Osteocyte (in vitro differentiated cells): ENCODE data around the gene KRT86. TPM values are rescaled to one million over a fixed set of nuclear protein-coding genes. Genes with fewer than 3 reads are reported as not detected.

Experiments
- DNase-seq: peaks from one replicate; pipeline ENCODE4 v3.0.0; 2021; ENCODE audit warnings: mixed read lengths; ENCODE audit not compliant: unreplicated experiment; ENCODE audit errors: extremely low spot score
- H3K27ac Mint-ChIP-seq: one replicate; pipeline ENCODE4 v1.8.0; 2021; ENCODE audit warnings: mild to moderate bottlenecking, mixed read lengths; ENCODE audit not compliant: unreplicated experiment
- H3K27me3 Mint-ChIP-seq: one replicate; pipeline ENCODE4 v1.8.0; 2021; ENCODE audit warnings: mixed read lengths; ENCODE audit not compliant: unreplicated experiment
- H3K36me3 Mint-ChIP-seq: one replicate; pipeline ENCODE4 v1.8.0; 2021; ENCODE audit warnings: mixed read lengths; ENCODE audit not compliant: unreplicated experiment
- H3K4me1 Mint-ChIP-seq: one replicate; pipeline ENCODE4 v1.8.0; 2021; ENCODE audit warnings: mixed read lengths; ENCODE audit not compliant: unreplicated experiment
- H3K4me3 Mint-ChIP-seq: one replicate; pipeline ENCODE4 v1.8.0; 2021; ENCODE audit warnings: mild to moderate bottlenecking, moderate library complexity, mixed read lengths; ENCODE audit not compliant: unreplicated experiment
- H3K9me3 Mint-ChIP-seq: one replicate; pipeline ENCODE4 v1.8.0; 2021; ENCODE audit warnings: mixed read lengths; ENCODE audit not compliant: unreplicated experiment
- total RNA-seq: library from RNA; stranded (reverse); gene quantifications from 2 replicates; pipeline ENCODE4 v1.2.1, GENCODE V29; 2021
- TF ChIP-seq, protein P1 (sequence below): fragments of 200-600 bp; sonication (generic); IDR thresholded peaks from 2 replicates; pipeline ENCODE4 v1.5.0; 2021; ENCODE audit warnings: antibody characterized with exemption, mild to moderate bottlenecking, moderate library complexity

The KRT86 gene
- total RNA-seq, 1 donor from 2014 or later, result 0.24 TPM

DNA sequence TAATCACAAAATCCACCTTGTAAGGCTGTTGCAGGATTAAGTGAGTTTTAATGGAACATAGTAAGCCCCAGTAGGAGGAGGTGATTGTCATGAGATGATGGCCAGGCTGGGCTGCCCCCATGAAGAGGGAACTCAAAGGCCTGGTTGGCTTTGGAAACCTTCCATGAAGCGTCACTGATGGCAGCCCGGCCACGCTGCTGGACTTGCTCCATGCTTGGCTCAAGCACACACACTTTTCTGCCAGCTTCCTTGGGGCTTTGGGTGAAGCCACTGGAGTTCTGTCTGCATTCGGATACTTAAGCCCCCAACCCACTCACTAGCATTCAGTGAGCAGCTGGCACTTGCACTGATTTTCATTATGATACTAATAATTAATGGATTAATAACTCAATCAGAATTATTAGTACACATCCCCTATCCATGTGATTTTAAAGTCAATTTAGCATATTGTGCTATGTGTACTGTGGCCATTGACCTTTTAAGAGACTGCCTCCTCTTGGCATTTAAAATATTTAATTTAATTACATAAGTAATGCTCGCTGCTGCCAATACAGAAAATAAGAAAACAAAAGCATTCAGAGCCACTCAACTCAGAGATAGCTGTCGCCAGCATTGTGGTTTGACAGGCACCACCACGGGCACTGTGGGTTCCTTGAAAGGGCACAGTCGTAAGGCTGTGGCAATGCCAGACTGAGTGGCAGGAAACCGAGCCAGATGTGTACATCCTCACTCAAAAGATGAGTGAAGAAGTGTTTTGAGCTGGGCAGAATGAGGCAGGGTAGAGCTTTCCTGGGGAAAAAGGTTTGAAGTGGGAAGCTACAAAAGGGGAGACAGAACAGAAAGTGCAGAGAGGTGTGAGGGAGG, 77.0 kb downstream of the KRT86 start:
- H3K4me1 Mint-ChIP-seq, result peaks cover 16% of the 10 kb centered on the region
- peak; percentile 54 for DNase-seq
- no peak overlapping the region for H3K27ac Mint-ChIP-seq
- peaks cover 60% of the 10 kb centered on the region for H3K27me3 Mint-ChIP-seq
- no peaks in the 10 kb centered on the region for H3K9me3 Mint-ChIP-seq
- no peak overlapping the region for H3K4me3 Mint-ChIP-seq
- TF ChIP-seq, protein P1, sequence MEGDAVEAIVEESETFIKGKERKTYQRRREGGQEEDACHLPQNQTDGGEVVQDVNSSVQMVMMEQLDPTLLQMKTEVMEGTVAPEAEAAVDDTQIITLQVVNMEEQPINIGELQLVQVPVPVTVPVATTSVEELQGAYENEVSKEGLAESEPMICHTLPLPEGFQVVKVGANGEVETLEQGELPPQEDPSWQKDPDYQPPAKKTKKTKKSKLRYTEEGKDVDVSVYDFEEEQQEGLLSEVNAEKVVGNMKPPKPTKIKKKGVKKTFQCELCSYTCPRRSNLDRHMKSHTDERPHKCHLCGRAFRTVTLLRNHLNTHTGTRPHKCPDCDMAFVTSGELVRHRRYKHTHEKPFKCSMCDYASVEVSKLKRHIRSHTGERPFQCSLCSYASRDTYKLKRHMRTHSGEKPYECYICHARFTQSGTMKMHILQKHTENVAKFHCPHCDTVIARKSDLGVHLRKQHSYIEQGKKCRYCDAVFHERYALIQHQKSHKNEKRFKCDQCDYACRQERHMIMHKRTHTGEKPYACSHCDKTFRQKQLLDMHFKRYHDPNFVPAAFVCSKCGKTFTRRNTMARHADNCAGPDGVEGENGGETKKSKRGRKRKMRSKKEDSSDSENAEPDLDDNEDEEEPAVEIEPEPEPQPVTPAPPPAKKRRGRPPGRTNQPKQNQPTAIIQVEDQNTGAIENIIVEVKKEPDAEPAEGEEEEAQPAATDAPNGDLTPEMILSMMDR, result no peak
- no peaks in the 10 kb centered on the region for H3K36me3 Mint-ChIP-seq

DNA sequence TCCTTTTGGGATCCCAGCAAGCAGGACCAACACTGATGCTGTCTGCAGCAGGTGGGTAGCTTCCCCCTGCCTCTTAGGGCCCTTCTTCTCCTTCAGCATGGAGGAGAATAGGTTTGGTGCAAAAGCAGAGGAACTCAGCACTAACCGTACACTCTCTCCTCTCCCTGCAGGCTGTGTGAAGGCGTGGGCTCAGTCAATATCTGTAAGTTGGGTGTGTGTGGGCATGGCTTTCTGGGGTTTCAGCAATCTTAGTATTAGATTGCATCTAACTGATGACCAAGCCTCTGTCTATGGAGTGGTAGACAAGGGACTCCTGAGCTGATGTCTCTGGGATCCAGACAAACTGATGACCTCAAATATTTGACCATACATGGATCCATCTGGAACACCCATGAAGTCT, 78.5 kb downstream of the KRT86 start:
- TF ChIP-seq, protein P1, result no peak
- peaks cover 53% of the 10 kb centered on the region for H3K27me3 Mint-ChIP-seq
- H3K9me3 Mint-ChIP-seq, result no peaks in the 10 kb centered on the region
- no peaks in the 10 kb centered on the region for H3K36me3 Mint-ChIP-seq
- peaks cover 16% of the 10 kb centered on the region for H3K4me1 Mint-ChIP-seq
- no peak for DNase-seq
- H3K27ac Mint-ChIP-seq, result no peak overlapping the region
- H3K4me3 Mint-ChIP-seq, result no peak overlapping the region

DNA sequence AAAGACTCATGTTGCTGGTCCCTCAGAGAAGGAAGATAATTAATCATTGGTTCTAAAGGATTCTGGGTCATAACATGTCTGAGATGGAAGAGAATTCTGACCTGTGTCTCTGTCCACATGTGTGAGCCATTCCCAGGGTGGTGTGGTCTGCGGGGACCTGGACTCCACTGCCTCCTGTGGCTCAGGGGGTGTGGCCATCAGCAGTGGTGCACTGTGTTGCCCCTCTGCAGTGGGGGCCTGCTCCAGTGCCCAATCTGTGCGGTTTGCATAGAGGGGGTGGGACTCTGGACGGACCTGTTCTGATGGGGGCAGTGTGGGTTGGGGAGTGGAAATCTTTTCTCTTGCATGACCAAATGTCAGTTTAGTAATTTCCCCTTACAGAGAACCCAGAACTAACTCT, 79.3 kb downstream of the KRT86 start:
- peaks cover 45% of the 10 kb centered on the region for H3K27me3 Mint-ChIP-seq
- DNase-seq, result peak; percentile 77
- no peak overlapping the region for H3K27ac Mint-ChIP-seq
- TF ChIP-seq, protein P1, result no peak
- H3K9me3 Mint-ChIP-seq, result no peaks in the 10 kb centered on the region
- no peaks in the 10 kb centered on the region for H3K36me3 Mint-ChIP-seq
- H3K4me1 Mint-ChIP-seq, result peaks cover 16% of the 10 kb centered on the region
- no peak overlapping the region for H3K4me3 Mint-ChIP-seq

DNA sequence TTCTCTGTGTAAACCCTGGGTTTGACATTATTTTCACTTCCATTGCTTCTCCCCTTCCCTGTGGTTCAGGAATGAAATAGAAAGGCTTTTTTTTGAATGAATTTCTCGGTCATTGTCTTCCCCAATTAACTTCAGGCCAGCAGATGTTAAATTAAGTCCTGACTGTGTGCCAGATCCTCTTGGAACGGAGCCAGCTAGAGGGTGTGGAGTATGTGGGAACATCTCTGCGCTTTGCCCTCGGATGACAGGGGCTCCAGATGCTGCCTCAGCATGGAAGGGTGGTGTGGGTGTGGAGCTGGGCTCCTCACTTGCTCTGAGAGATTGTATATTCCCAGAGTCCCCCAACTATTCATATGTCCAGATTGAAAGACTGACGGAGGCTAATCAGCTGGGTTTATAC, 79.8 kb downstream of the KRT86 start:
- Mint-ChIP-seq H3K36me3 (no peaks in the 10 kb centered on the region), H3K27me3 (peaks cover 42% of the 10 kb centered on the region), H3K4me3 (no peak overlapping the region), H3K4me1 (peaks cover 16% of the 10 kb centered on the region), H3K9me3 (no peaks in the 10 kb centered on the region), H3K27ac (no peak overlapping the region)
- TF ChIP-seq, protein P1, result no peak
- DNase-seq, result peak; percentile 68

DNA sequence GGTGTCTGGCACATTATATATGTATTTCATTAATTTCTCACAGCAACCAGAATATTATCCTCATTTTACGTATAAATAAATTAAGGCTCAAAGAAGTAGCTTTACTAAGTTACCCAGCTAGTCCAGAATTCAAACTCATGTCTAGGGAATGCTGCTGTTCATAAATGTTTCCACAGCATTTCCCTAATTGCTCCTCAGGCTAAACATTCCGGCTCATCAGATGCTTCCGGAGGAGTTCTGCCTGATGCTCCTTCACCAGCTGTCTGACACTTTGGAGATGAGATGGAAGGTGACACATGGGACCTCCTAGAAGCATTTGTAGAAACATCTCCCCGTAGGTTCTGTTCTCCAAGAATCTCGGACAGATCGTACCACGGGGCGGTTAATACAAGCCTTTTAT, 80.7 kb downstream of the KRT86 start:
- Mint-ChIP-seq H3K4me1 (peaks cover 20% of the 10 kb centered on the region), H3K36me3 (no peaks in the 10 kb centered on the region), H3K9me3 (no peaks in the 10 kb centered on the region), H3K4me3 (no peak overlapping the region), H3K27ac (no peak overlapping the region), H3K27me3 (peaks cover 39% of the 10 kb centered on the region)
- TF ChIP-seq, protein P1, result no peak
- DNase-seq, result peak; percentile 40
